PFSK-1 (cell line): ENCODE data around the gene RPS28.

ENCODE experiments used
- POLR2AphosphoS5 ChIP-seq: IDR thresholded peaks from 2 replicates; pipeline ENCODE4 v1.6.1; 2012; ENCODE audit warnings: low read depth, mild to moderate bottlenecking, control low read depth, low read length, moderate library complexity
- SIN3A ChIP-seq: IDR thresholded peaks from 2 replicates; pipeline ENCODE4 v1.6.1; 2012; ENCODE audit warnings: mild to moderate bottlenecking, low read length, moderate library complexity, borderline replicate concordance; ENCODE audit not compliant: insufficient read depth
- TAF1 ChIP-seq: IDR thresholded peaks from 2 replicates; pipeline ENCODE4 v1.6.1; 2012; ENCODE audit warnings: low read length, control low read depth, borderline replicate concordance; ENCODE audit not compliant: insufficient read depth
- TF ChIP-seq, protein P1 (sequence below), 2 experiments: IDR thresholded peaks; 2 replicates each; pipeline versions ENCODE4 v1.6.1 to v1.8.0; 2011 to 2012; ENCODE audit warnings: low read depth in 2 of 2, low read length in 2 of 2, control low read depth in 1 of 2, inconsistent platforms in 1 of 2, mild to moderate bottlenecking in 1 of 2, moderate library complexity in 1 of 2; ENCODE audit not compliant: insufficient read depth in 1 of 2

DNA sequence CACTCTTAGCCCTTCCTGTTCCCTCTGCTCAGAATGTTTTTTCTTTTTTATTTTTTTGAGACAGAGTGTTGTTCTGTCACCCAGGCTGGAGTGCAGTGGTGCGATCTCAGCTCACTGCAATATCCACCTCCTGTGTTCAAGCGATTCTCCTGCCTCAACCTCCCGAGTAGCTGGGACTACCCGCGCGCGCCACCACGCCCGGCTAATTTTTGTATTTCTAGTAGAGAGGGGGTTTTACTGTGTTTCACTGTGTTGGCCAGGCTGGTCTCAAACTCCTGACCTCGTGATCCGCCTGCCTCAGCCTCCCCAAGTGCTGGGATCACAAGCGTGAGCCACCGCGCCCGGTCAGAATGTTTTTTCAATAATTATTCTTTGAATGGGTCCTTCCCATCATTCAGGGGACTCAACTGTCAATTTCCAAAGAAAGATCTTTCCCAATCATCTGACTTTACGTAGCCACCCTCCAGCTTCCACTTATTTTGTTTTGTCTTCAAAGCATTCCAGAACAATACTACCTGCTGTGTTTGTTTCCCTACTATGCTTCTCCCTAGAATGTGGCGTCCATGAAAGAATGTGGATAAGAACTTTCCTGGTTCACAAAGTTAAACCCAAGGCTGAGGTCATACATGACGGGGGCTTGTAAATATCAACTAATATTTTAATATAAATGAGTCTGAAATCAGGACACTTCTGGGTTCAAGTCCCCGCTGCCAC lies 1.3 kb upstream of the RPS28 start:
- TF ChIP-seq TAF1, result no peak
- no peak for TF ChIP-seq SIN3A
- TF ChIP-seq, protein P1, sequence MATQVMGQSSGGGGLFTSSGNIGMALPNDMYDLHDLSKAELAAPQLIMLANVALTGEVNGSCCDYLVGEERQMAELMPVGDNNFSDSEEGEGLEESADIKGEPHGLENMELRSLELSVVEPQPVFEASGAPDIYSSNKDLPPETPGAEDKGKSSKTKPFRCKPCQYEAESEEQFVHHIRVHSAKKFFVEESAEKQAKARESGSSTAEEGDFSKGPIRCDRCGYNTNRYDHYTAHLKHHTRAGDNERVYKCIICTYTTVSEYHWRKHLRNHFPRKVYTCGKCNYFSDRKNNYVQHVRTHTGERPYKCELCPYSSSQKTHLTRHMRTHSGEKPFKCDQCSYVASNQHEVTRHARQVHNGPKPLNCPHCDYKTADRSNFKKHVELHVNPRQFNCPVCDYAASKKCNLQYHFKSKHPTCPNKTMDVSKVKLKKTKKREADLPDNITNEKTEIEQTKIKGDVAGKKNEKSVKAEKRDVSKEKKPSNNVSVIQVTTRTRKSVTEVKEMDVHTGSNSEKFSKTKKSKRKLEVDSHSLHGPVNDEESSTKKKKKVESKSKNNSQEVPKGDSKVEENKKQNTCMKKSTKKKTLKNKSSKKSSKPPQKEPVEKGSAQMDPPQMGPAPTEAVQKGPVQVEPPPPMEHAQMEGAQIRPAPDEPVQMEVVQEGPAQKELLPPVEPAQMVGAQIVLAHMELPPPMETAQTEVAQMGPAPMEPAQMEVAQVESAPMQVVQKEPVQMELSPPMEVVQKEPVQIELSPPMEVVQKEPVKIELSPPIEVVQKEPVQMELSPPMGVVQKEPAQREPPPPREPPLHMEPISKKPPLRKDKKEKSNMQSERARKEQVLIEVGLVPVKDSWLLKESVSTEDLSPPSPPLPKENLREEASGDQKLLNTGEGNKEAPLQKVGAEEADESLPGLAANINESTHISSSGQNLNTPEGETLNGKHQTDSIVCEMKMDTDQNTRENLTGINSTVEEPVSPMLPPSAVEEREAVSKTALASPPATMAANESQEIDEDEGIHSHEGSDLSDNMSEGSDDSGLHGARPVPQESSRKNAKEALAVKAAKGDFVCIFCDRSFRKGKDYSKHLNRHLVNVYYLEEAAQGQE (IDR thresholded peaks at IDR 0.05; ENCODE audit: insufficient read depth in 1 of 2, low read depth in 2 of 2, low read length in 2 of 2), result no peak
- no peak for TF ChIP-seq POLR2AphosphoS5
